Ovary (tissue), 9 donors: ENCODE measurements around the gene GEMIN2. TPM values are rescaled to one million over a fixed set of nuclear protein-coding genes. Genes with fewer than 3 reads are reported as not detected.

Experiments used
- DNase-seq, 5 donors: peaks; one replicate each; pipeline ENCODE4 v3.0.0-alpha.2; 2019 to 2020
- H3K27ac ChIP-seq, 2 donors: fragments of 200-600 bp; one replicate each; pipeline versions ENCODE4 v1.5.1 to v1.8.0; 2019 to 2022
- H3K27me3 ChIP-seq: fragments of 200-600 bp; one replicate; pipeline ENCODE4 v1.8.0; 2022
- H3K36me3 ChIP-seq: fragments of 200-600 bp; sonication (generic); one replicate; pipeline ENCODE4 v1.5.1; 2019
- H3K4me1 ChIP-seq: one replicate; pipeline ENCODE4 v1.8.1; 2013; ENCODE audit warnings: mild to moderate bottlenecking, moderate library complexity; ENCODE audit not compliant: insufficient read depth
- H3K4me3 ChIP-seq: fragments of 200-600 bp; sonication (generic); one replicate; pipeline ENCODE4 v1.5.1; 2017
- H3K9me3 ChIP-seq, 2 donors: fragments of 200-600 bp in 1 of 2; sonication (generic) in 1 of 2; one replicate each; pipeline versions ENCODE4 v1.5.1 to v1.8.1; 2013 to 2019; ENCODE audit warnings: mild to moderate bottlenecking in 1 of 2, moderate library complexity in 1 of 2
- CTCF ChIP-seq, 3 donors: fragments of 450-650 bp in 2 of 3; fragments of 200-600 bp in 1 of 3; IDR thresholded peaks; one replicate each; pipeline versions ENCODE4 v1.5.1 to v1.8.0; 2016 to 2022; ENCODE audit warnings: antibody characterized with exemption in 3 of 3, mild to moderate bottlenecking in 1 of 3
- EP300 ChIP-seq: sonication (generic); formaldehyde crosslinking; IDR thresholded peaks from one replicate; pipeline ENCODE4 v1.6.1; 2017; ENCODE audit warnings: antibody characterized with exemption
- POLR2A ChIP-seq: fragments of 450-650 bp; IDR thresholded peaks from one replicate; pipeline ENCODE4 v1.6.1; 2017; ENCODE audit warnings: antibody characterized with exemption, mild to moderate bottlenecking, moderate library complexity
- whole genome bisulfite sequencing, 3 donors: extraction: QIAGEN DNeasy Blood & Tissue Kit in 1 of 3; methylation state at CpG; one replicate each; pipeline versions ENCODE4 v1.1.5 to v1.1.7; 2013 to 2017; 5-methylcytosine and 5-hydroxymethylcytosine counted together
- intact Hi-C, 4 donors: fragments of 100-400 bp; cut with DNase I; formaldehyde crosslinking; loops; one replicate each; pipeline versions ENCODE4 v1.11.0 to v1.15.1; 2022 to 2023
- polyA plus RNA-seq, 2 donors: library from polyadenylated mRNA; stranded (reverse); fragments of 200-250 nt in 1 of 2; fragments of 350-450 nt in 1 of 2; fragmentation: Illumina TruSeq in 1 of 2; extraction: RNeasy Lipid Tissue Mini Kit (QIAGEN cat#74804) in 1 of 2; gene quantifications; one replicate each; pipeline ENCODE4 v1.2.3, GENCODE V29; 2013 to 2014
- total RNA-seq, 7 donors: library from RNA; depleted of rRNA in 2 of 7; stranded (reverse); fragments of >200 nt in 2 of 7; fragmentation: NEBNext Ultra II Directional in 3 of 7; extraction: Animal tissue kit (Norgen Biotek cat#: 25700) in 3 of 7; gene quantifications; one replicate each; pipeline versions ENCODE4 v1.1.0 to v1.2.4, GENCODE V29; 2016 to 2023
- donor health status: DM: no; HTN: no; CAD: no; lungs with moderate emphysema.
- donor health status: DM: no; HTN: no; CAD: no.
- donor health status: Bipolar disorder and iron deficiency.
- donor health status: DM: yes; HTN: yes; CAD: no.
- donor health status: DM: no; HTN: no; CAD: no.
- donor health status: DM: yes; HTN: yes; CAD: no.

GEMIN2 gene
- total and polyA plus RNA-seq, 9 donors, result 8.2 to 19.8 (median 13.1) TPM

GRCh38 chr14:39145266-39145966 is 31.3 kb downstream of the GEMIN2 start:
- Histone ChIP-seq H3K4me1 (no peaks in the 10 kb centered on the region), H3K4me3 (no peak overlapping the region), H3K27ac (no peak overlapping the region), H3K27me3 (no peaks in the 10 kb centered on the region), H3K36me3 (no peaks in the 10 kb centered on the region), H3K9me3 (no peaks in the 10 kb centered on the region)
- no peak for TF ChIP-seq EP300
- TF ChIP-seq CTCF (IDR thresholded peaks at IDR 0.05), result no peak
- no peak for TF ChIP-seq POLR2A
- intact Hi-C loops, result no loop called here
- DNase-seq, result no peak
- WGBS, 3 donors, result 80 to 84% (median 82%) methylated on average over 7 of the region's 7 CpGs

- intact Hi-C loops, result no loop called here
- Histone ChIP-seq H3K27me3 (no peaks in the 10 kb centered on the region), H3K9me3 (no peaks in the 10 kb centered on the region), H3K4me3 (no peak overlapping the region), H3K36me3 (no peaks in the 10 kb centered on the region), H3K4me1 (no peaks in the 10 kb centered on the region), H3K27ac (no peak overlapping the region)
- DNase-seq, result no peak
- TF ChIP-seq EP300 (no peak), POLR2A (no peak), CTCF (IDR thresholded peaks at IDR 0.05) (no peak)
- WGBS, 3 donors, result 92 to 95% (median 93%) methylated on average over 9 of the region's 9 CpGs
Observed at GRCh38 chr14:39154594-39155189, 40.6 kb downstream of the GEMIN2 start.

- Histone ChIP-seq H3K4me3 (no peak overlapping the region), H3K27ac (no peak overlapping the region), H3K27me3 (no peaks in the 10 kb centered on the region), H3K36me3 (no peaks in the 10 kb centered on the region), H3K4me1 (no peaks in the 10 kb centered on the region), H3K9me3 (no peaks in the 10 kb centered on the region)
- TF ChIP-seq POLR2A (no peak), CTCF (IDR thresholded peaks at IDR 0.05) (no peak), EP300 (no peak)
- intact Hi-C loops, result no loop called here
- no peak for DNase-seq
- 95 to 98% (median 96%) methylated on average over 6 of the region's 6 CpGs for WGBS, 3 donors
Observed at GRCh38 chr14:39157491-39157890, 43.4 kb downstream of the GEMIN2 start.

- Histone ChIP-seq H3K36me3 (no peaks in the 10 kb centered on the region), H3K27ac (no peak overlapping the region), H3K4me1 (no peaks in the 10 kb centered on the region), H3K27me3 (no peaks in the 10 kb centered on the region), H3K4me3 (no peak overlapping the region), H3K9me3 (no peaks in the 10 kb centered on the region)
- intact Hi-C loops, result no loop called here
- 75 to 87% (median 78%) methylated on average over 6 of the region's 6 CpGs for WGBS, 3 donors
- no peak for DNase-seq
- TF ChIP-seq POLR2A (no peak), EP300 (no peak), CTCF (IDR thresholded peaks at IDR 0.05) (no peak)
Observed at GRCh38 chr14:39158222-39158858, 44.2 kb downstream of the GEMIN2 start.
